Thyroid gland (tissue), 4 donors: ENCODE results near the gene CEP131. TPM values are rescaled to one million over a fixed set of nuclear protein-coding genes. Genes with fewer than 3 reads are reported as not detected.

Experiments
- DNase-seq, 2 donors: peaks; one replicate each; pipeline ENCODE4 v3.0.0-alpha.2; 2019
- H3K27ac ChIP-seq, 3 donors: fragments of 200-600 bp; sonication (generic); 1 replicate in 2 of 3; 2 replicates in 1 of 3; pipeline ENCODE4 v1.5.1; 2016 to 2019; ENCODE audit warnings: mild to moderate bottlenecking in 1 of 3, moderate library complexity in 1 of 3
- H3K27me3 ChIP-seq: fragments of 200-600 bp; sonication (generic); one replicate; pipeline ENCODE4 v1.5.1; 2019
- H3K36me3 ChIP-seq, 2 donors: fragments of 200-600 bp; sonication (generic); one replicate each; pipeline ENCODE4 v1.5.1; 2016 to 2019
- H3K4me1 ChIP-seq, 2 donors: fragments of 200-600 bp; sonication (generic); one replicate each; pipeline ENCODE4 v1.5.1; 2017 to 2019
- H3K4me3 ChIP-seq, 3 donors: fragments of 200-600 bp; sonication (generic); replicated peaks in 1 of 3; 1 replicate in 2 of 3; 2 replicates in 1 of 3; pipeline ENCODE4 v1.5.1; 2016; ENCODE audit warnings: mild to moderate bottlenecking in 1 of 3
- H3K9me3 ChIP-seq: fragments of 200-600 bp; sonication (generic); one replicate; pipeline ENCODE4 v1.5.1; 2017
- POLR2A ChIP-seq, 2 donors: fragments of 450-650 bp; IDR thresholded peaks; one replicate each; pipeline ENCODE4 v1.6.1; 2017; ENCODE audit warnings: antibody characterized with exemption in 2 of 2, mild to moderate bottlenecking in 2 of 2, moderate library complexity in 1 of 2
- WGBS, 2 donors: methylation state at CpG; one replicate each; pipeline ENCODE4 v1.1.5; 2017; 5-methylcytosine and 5-hydroxymethylcytosine counted together
- intact Hi-C: fragments of 100-400 bp; cut with DNase I; formaldehyde crosslinking; loops from one replicate; pipeline ENCODE4 v1.15.1; 2023
- total RNA-seq, 4 donors: library from RNA; depleted of rRNA; stranded (reverse); fragments of >200 nt; gene quantifications; one replicate each; pipeline ENCODE4 v1.2.3, GENCODE V29; 2016
- TF ChIP-seq, protein P1 (sequence below), 6 experiments: fragments of 200-600 bp in 3 of 6; fragments of 450-650 bp in 3 of 6; sonication (generic) in 3 of 6; IDR thresholded peaks; one replicate each; pipeline ENCODE4 v1.5.1; 2016 to 2019; ENCODE audit warnings: antibody characterized with exemption in 6 of 6, mild to moderate bottlenecking in 2 of 6, inconsistent platforms in 1 of 6, moderate library complexity in 1 of 6

Gene CEP131
- total RNA-seq, 4 donors from 2014 or later: 6.9 to 12.0 (median 8.6) TPM

GRCh38 chr17:81180836-81181810 lies 41.6 kb downstream of the CEP131 start:
- no peak overlapping the region for H3K4me3 ChIP-seq
- 87 to 91% methylated on average over 16 to 37 of the region's 49 CpGs for WGBS, 2 donors
- H3K27ac ChIP-seq: no peak overlapping the region
- DNase-seq: no peak
- no peaks in the 10 kb centered on the region for H3K36me3 ChIP-seq
- H3K9me3 ChIP-seq: no peaks in the 10 kb centered on the region
- no peak for TF ChIP-seq POLR2A (IDR thresholded peaks at IDR 0.05)
- TF ChIP-seq, protein P1, sequence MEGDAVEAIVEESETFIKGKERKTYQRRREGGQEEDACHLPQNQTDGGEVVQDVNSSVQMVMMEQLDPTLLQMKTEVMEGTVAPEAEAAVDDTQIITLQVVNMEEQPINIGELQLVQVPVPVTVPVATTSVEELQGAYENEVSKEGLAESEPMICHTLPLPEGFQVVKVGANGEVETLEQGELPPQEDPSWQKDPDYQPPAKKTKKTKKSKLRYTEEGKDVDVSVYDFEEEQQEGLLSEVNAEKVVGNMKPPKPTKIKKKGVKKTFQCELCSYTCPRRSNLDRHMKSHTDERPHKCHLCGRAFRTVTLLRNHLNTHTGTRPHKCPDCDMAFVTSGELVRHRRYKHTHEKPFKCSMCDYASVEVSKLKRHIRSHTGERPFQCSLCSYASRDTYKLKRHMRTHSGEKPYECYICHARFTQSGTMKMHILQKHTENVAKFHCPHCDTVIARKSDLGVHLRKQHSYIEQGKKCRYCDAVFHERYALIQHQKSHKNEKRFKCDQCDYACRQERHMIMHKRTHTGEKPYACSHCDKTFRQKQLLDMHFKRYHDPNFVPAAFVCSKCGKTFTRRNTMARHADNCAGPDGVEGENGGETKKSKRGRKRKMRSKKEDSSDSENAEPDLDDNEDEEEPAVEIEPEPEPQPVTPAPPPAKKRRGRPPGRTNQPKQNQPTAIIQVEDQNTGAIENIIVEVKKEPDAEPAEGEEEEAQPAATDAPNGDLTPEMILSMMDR (IDR thresholded peaks at IDR 0.05): no peak
- no peaks in the 10 kb centered on the region for H3K4me1 ChIP-seq
- H3K27me3 ChIP-seq: no peaks in the 10 kb centered on the region
- intact Hi-C loops: no loop called here

DNA sequence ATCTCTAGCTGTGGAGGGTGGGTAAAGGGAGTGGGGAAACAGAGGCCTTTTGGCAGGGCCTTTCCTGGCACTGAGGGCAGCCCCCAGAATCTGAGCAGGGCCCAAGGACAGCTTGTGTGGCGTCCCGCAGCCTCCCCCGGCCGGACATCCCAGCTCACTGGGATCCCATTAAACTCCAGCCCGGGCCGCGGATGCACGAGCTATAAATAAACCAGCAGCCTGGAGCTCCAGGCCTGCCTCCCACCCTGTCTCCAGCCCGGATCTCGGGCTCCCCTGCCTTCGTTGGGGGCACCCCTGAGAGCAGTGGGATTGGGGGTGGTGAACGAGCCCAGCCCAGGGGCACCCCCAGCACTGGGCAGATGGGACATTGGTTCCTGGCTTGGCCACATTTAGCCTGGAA lies 42.9 kb downstream of the CEP131 start:
- 75 to 85% methylated on average over 7 to 10 of the region's 12 CpGs for WGBS, 2 donors
- no peak for DNase-seq
- Histone ChIP-seq H3K9me3 (no peaks in the 10 kb centered on the region), H3K4me3 (no peak overlapping the region), H3K27ac (no peak overlapping the region), H3K4me1 (no peaks in the 10 kb centered on the region), H3K36me3 (no peaks in the 10 kb centered on the region), H3K27me3 (no peaks in the 10 kb centered on the region)
- intact Hi-C loops: no loop called here
- TF ChIP-seq, protein P1 (IDR thresholded peaks at IDR 0.05): no peak
- no peak for TF ChIP-seq POLR2A (IDR thresholded peaks at IDR 0.05)

- TF ChIP-seq, protein P1 (IDR thresholded peaks at IDR 0.05): no peak
- TF ChIP-seq POLR2A (IDR thresholded peaks at IDR 0.05): no peak
- Histone ChIP-seq H3K4me1 (no peaks in the 10 kb centered on the region), H3K4me3 (no peak overlapping the region), H3K9me3 (no peaks in the 10 kb centered on the region), H3K36me3 (no peaks in the 10 kb centered on the region), H3K27ac (no peak overlapping the region), H3K27me3 (no peaks in the 10 kb centered on the region)
- 60 to 76% methylated on average over 1 to 9 of the region's 9 CpGs for WGBS, 2 donors
- intact Hi-C loops: no loop called here
- DNase-seq: no peak
Observed at GRCh38 chr17:81179220-81179619, 43.5 kb downstream of the CEP131 start.

DNA sequence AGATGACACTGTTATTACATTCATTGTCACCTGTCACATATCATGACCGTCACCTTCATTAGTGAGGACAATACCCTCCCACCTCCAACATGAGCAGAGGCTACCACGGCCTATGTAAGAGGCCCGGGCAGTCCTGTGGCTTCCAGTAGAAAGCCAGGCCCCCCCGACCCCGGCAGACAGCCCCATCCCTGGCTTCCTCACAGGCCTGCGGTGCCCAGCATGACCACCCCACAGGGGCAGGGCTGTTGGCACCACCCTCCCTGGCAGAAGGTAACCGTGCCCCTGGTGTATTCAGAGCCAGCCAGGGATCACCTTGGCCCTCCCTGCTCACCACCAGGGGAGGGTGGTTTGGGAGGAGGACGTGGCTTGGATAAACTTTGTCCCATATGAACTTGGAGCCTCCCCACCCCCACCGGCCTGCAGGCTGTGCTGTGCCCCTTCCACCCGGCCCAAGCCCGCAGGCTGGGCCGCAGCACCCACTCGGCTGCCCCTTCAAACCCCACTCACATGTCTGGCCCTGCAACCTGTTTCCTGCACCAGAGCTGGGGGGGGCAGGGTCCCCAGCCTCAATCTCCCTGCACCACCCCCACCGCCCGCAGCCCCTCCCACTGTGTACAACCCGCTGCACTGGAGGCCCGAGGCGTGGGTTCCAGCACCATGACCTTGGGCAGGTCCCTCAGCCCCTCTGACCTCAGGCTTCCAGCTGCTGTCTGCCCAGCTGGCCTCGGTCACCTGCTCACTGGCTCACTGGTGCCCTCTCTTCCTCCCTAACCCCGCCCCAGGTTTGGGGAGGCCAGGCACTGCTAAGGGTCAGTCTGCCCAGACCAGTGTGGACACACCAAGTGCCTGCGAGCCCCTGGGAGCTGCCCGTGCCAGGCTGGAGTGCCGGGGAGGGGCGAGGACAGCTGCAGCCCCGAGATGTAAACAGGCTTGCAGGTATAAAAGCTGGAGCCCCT lies 44.4 kb downstream of the CEP131 start:
- WGBS, 2 donors: 81 to 90% methylated on average over 7 to 13 of the region's 25 CpGs
- no peak for TF ChIP-seq POLR2A (IDR thresholded peaks at IDR 0.05)
- TF ChIP-seq, protein P1 (IDR thresholded peaks at IDR 0.05): no peak
- Histone ChIP-seq H3K27me3 (no peaks in the 10 kb centered on the region), H3K27ac (no peak overlapping the region), H3K4me1 (no peaks in the 10 kb centered on the region), H3K4me3 (no peak overlapping the region), H3K36me3 (no peaks in the 10 kb centered on the region), H3K9me3 (no peaks in the 10 kb centered on the region)
- no peak for DNase-seq
- intact Hi-C loops: no loop called here
